Measurements from ENCODE around the gene GPHN.

The GPHN gene

DNA sequence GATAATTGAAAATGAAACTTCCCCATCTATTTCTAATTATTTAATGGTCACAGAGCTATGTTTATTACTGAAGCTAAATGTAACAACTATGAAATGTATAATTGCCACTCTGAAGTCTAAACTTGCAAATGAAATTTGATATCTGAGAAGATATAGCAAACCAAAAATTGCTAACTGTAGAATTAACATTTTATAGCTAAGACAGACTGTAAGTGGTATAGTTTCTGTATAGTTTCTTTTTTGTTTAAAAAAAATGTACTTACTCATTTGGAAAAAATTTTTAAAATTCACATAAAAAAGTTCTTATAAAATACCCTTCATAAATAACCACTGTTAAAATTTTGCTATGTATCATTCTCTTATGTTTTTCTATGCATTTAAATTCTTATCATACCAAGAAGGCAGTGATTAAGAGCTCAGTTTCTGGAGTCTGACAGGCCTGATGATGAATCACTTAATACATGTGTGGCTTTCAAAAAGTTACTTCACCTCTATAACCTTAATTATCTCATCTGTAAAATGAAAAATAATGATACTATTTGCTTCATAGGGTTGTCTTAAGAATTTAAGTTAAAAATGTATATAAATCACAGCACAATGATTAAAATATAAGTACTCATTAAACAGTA lies 466.6 kb downstream of the GPHN start:
- no peak overlapping the region for H3K9ac ChIP-seq (ENCODE audit: low read depth, low read length)
- no peaks in the 10 kb centered on the region for H3K36me3 ChIP-seq (ENCODE audit: insufficient read depth, low read length)
- H3K4me1 ChIP-seq (ENCODE audit: insufficient read depth, low read length), result no peaks in the 10 kb centered on the region
- H3K9me3 ChIP-seq (ENCODE audit: control insufficient read depth, insufficient read depth, low read length), result no peaks in the 10 kb centered on the region

DNA sequence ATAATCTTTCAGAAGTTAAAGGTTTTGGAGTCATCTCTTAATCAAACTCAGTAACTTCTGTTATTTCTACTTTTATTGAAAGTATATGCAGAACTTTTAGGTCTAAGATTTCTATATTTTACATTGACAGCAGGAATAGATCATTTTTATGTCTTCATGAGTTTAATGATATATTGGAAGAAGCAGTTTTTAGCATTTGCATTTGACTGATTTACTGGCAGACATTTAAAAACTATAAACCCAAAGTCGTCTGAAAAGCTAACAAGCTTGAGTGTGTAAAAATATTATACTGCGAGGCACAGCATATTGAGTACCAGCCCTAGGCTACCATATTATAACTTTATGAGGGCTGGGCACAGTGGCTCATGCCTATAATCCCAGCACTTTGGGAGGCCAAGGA lies 467.3 kb downstream of the GPHN start:
- no peaks in the 10 kb centered on the region for H3K36me3 ChIP-seq (ENCODE audit: insufficient read depth, low read length)
- no peak overlapping the region for H3K9ac ChIP-seq (ENCODE audit: low read depth, low read length)
- H3K4me1 ChIP-seq (ENCODE audit: insufficient read depth, low read length), result no peaks in the 10 kb centered on the region
- no peaks in the 10 kb centered on the region for H3K9me3 ChIP-seq (ENCODE audit: control insufficient read depth, insufficient read depth, low read length)

DNA sequence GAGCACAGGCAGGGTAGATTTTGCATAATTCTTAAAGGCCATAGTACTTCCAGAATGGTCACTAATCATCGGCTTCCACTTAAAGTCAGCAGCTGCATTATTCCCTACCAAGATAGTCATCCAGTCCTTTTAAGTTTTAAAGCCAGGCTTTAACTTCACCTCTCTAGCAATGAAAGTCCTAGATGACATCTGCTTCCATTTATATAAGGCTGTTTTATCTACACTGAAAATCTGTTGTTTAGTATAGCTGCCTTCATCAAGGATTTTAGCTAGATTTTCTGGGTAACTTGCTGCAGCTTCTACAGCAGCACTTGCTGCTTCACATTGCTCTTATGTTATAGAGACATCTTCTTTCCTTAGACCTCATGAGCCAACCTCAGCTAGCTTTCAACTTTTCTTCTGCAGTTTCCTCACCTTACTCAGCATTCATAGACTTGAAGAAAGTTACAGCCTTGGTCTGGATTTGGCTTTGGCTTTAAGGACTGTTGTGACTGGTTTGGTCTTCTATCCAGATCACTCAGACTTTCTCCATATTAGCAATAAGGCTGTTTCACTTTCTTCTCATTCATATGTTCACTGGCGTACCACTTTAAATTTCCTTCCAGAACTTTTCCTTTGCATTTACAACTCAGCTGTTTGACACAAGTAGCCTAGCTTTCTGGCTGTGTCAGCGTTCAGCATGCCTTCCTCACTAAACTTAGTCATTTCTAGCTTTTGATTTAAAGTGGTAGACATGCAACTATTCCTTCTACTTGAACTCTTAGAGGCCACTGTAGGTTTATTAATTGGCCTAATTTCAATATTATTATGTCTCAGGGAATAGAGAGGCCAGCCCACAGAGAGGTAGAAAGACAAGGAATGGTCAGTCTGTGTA lies 471.4 kb downstream of the GPHN start:
- H3K4me1 ChIP-seq (ENCODE audit: insufficient read depth, low read length), result no peaks in the 10 kb centered on the region
- no peak overlapping the region for H3K9ac ChIP-seq (ENCODE audit: low read depth, low read length)
- H3K36me3 ChIP-seq (ENCODE audit: insufficient read depth, low read length), result no peaks in the 10 kb centered on the region
- no peaks in the 10 kb centered on the region for H3K9me3 ChIP-seq (ENCODE audit: control insufficient read depth, insufficient read depth, low read length)

DNA sequence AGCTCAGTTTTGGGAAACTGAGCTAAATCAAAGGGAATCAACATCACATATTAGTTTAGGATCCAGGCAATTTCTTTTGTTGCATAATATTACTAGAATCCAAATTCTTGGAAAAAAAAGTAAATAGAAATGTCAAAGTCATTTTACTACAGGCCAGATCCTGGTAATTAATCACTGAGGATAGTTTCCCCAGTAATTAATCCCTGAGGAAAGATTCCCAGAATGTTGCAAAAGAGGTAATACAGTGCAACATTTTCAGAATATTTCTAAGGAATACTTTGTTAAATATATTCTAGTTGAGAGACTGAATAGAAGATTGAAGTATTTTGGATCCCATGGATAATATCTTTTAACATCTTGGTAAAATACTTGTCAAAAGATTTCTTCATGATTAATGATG lies 474.3 kb downstream of the GPHN start:
- no peaks in the 10 kb centered on the region for H3K36me3 ChIP-seq (ENCODE audit: insufficient read depth, low read length)
- no peaks in the 10 kb centered on the region for H3K9me3 ChIP-seq (ENCODE audit: control insufficient read depth, insufficient read depth, low read length)
- H3K9ac ChIP-seq (ENCODE audit: low read depth, low read length), result no peak overlapping the region
- H3K4me1 ChIP-seq (ENCODE audit: insufficient read depth, low read length), result no peaks in the 10 kb centered on the region

GRCh38 chr14:66992776-66993175 lies 484.8 kb downstream of the GPHN start:
- no peaks in the 10 kb centered on the region for H3K9me3 ChIP-seq (ENCODE audit: control insufficient read depth, insufficient read depth, low read length)
- H3K9ac ChIP-seq (ENCODE audit: low read depth, low read length), result no peak overlapping the region
- no peaks in the 10 kb centered on the region for H3K4me1 ChIP-seq (ENCODE audit: insufficient read depth, low read length)
- no peaks in the 10 kb centered on the region for H3K36me3 ChIP-seq (ENCODE audit: insufficient read depth, low read length)

DNA sequence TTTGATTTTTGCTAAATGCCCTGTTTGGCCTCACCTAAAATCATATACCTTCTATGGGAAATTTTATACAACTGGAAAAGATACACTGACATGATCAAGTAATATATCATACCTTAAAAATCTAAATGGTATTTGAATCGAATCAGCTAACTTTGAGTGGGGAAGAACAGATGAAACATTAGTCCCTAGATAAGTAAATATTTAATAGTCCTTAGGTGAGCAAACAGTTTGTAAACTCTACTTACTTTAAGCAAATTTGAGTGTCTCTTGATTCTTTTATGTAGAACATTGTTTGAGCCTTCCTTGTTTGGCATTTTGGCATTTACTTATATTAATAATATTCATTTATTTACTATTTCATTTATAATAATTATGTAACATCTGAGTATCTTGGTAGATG lies 485.6 kb downstream of the GPHN start:
- Histone ChIP-seq H3K9me3 (ENCODE audit: control insufficient read depth, insufficient read depth, low read length) (no peaks in the 10 kb centered on the region), H3K4me1 (ENCODE audit: insufficient read depth, low read length) (no peaks in the 10 kb centered on the region), H3K36me3 (ENCODE audit: insufficient read depth, low read length) (no peaks in the 10 kb centered on the region), H3K9ac (ENCODE audit: low read depth, low read length) (no peak overlapping the region)

GRCh38 chr14:66998013-66998412 lies 490.1 kb downstream of the GPHN start:
- no peak overlapping the region for H3K9ac ChIP-seq (ENCODE audit: low read depth, low read length)
- H3K36me3 ChIP-seq (ENCODE audit: insufficient read depth, low read length), result no peaks in the 10 kb centered on the region
- no peaks in the 10 kb centered on the region for H3K9me3 ChIP-seq (ENCODE audit: control insufficient read depth, insufficient read depth, low read length)
- no peaks in the 10 kb centered on the region for H3K4me1 ChIP-seq (ENCODE audit: insufficient read depth, low read length)

DNA sequence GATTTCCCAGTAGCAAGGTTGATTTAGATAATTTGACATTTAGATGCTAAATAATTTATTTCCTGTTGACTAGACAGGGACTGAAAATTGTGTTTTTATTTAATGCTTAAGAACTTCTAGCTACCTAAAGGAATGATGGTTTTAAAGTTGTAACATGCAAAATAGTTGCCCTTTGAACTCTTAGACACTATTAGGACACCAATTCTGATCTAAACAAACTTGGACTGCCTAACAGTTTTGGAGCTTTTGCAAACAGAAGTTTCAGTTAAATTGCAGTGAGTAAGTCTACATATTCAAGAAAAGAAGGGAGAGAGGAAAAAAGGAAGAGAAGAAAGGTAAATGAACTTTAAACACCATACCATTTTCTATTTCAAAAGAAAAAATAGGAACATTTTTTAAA lies 492.0 kb downstream of the GPHN start:
- no peaks in the 10 kb centered on the region for H3K9me3 ChIP-seq (ENCODE audit: control insufficient read depth, insufficient read depth, low read length)
- H3K9ac ChIP-seq (ENCODE audit: low read depth, low read length), result no peak overlapping the region
- no peaks in the 10 kb centered on the region for H3K4me1 ChIP-seq (ENCODE audit: insufficient read depth, low read length)
- H3K36me3 ChIP-seq (ENCODE audit: insufficient read depth, low read length), result no peaks in the 10 kb centered on the region

DNA sequence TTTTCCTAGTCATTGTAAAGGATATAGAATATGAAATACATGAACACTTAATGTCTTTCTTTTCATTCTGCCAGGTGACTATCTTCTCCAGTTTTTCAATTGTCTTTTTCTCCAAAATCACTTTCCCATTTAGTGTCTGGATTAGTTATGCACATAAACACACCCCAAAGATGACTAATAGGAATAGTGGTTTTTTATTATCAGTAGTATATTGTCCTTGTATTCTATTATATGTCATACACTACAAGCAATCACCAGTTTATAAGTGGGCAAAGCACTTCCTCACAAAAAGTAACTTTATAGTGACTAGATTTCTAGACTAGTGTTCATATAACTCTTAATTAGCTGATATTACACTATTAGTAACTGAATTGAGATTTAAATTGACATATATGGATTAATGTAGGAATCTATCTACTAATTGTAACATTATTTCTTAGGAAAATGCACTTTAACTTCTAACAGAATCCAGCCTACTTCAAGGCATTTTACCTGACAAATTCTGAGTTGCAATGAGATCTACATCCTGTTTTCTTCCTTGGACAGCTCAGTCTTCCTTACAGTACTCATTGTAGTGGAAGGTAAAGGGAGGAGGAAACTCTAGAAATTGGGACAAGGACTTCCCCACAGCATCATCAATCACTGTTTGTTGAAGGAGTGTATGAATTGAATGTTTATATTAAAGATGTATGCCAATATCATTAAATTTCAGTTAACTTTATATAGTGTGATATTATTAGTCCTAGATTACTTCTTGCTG lies 495.2 kb downstream of the GPHN start:
- no peaks in the 10 kb centered on the region for H3K36me3 ChIP-seq (ENCODE audit: insufficient read depth, low read length)
- no peaks in the 10 kb centered on the region for H3K9me3 ChIP-seq (ENCODE audit: control insufficient read depth, insufficient read depth, low read length)
- H3K4me1 ChIP-seq (ENCODE audit: insufficient read depth, low read length), result no peaks in the 10 kb centered on the region
- no peak overlapping the region for H3K9ac ChIP-seq (ENCODE audit: low read depth, low read length)

DNA sequence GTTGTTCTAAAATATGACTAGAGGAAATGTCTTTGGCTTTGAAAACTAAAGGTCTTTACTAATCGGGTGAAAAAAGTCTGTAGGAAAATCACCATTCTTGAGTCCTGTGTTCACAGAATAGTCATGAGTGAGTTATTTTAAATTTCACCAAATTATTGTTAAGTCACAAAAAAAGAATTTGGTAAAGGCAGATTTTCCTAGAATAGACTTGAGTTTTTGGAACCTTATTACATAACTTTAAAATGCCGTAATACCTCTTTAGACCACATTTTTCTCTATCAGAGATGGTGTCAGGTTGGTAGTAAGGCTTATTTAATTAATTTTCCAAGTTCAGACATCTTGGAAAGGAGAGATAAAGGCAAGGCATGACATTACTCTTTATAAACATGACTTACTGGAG lies 496.6 kb downstream of the GPHN start:
- Histone ChIP-seq H3K4me1 (ENCODE audit: insufficient read depth, low read length) (no peaks in the 10 kb centered on the region), H3K36me3 (ENCODE audit: insufficient read depth, low read length) (no peaks in the 10 kb centered on the region), H3K9ac (ENCODE audit: low read depth, low read length) (no peak overlapping the region)

GRCh38 chr14:67010602-67011001 lies 502.7 kb downstream of the GPHN start:
- H3K9ac ChIP-seq (ENCODE audit: low read depth, low read length), result no peak overlapping the region
- H3K4me1 ChIP-seq (ENCODE audit: insufficient read depth, low read length), result no peaks in the 10 kb centered on the region
- no peaks in the 10 kb centered on the region for H3K9me3 ChIP-seq (ENCODE audit: control insufficient read depth, insufficient read depth, low read length)
- H3K36me3 ChIP-seq (ENCODE audit: insufficient read depth, low read length), result no peaks in the 10 kb centered on the region

More for the DNA sequence above, 496.6 kb downstream of the GPHN start:
- no peaks in the 10 kb centered on the region for H3K9me3 ChIP-seq (ENCODE audit: control insufficient read depth, insufficient read depth, low read length)

DNA sequence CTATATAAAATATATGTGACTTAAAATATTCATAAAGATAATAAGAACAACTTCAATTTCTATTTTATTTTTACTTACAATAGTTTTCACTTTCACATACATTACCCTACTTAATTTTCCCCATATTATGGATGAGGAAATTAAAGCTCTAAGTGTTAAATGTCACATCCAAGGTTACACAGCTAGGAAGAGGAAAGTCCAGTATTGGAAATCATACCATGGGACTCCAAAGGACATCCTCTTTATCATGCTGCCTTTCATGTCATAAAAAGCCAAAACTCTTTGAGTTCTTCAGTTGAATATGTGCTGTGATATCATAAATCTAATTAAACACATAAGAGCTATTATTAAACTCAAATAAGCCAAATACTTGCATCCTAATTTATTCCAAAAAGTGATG lies 508.9 kb downstream of the GPHN start:
- H3K9me3 ChIP-seq (ENCODE audit: control insufficient read depth, insufficient read depth, low read length), result no peaks in the 10 kb centered on the region
- no peaks in the 10 kb centered on the region for H3K36me3 ChIP-seq (ENCODE audit: insufficient read depth, low read length)
- H3K9ac ChIP-seq (ENCODE audit: low read depth, low read length), result no peak overlapping the region
- no peaks in the 10 kb centered on the region for H3K4me1 ChIP-seq (ENCODE audit: insufficient read depth, low read length)

DNA sequence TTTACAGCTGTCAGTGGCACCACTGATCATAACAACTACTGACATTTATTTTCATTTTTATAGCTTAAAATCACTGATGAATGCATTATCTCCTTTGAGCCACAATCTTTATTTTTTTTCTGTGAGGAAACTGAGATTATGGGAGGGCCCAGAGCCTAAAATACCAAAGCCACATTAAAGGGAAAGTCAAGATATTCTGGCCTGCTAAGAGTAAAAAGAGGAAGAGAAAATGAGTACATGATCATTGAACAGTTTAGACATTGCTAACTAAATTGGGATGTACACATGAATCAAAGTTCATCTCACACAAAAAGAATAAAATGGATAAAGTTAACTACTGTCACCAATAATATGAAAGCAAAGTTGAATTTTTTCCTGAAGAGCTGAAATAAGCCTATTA lies 510.8 kb downstream of the GPHN start:
- H3K9me3 ChIP-seq (ENCODE audit: control insufficient read depth, insufficient read depth, low read length), result no peaks in the 10 kb centered on the region

DNA sequence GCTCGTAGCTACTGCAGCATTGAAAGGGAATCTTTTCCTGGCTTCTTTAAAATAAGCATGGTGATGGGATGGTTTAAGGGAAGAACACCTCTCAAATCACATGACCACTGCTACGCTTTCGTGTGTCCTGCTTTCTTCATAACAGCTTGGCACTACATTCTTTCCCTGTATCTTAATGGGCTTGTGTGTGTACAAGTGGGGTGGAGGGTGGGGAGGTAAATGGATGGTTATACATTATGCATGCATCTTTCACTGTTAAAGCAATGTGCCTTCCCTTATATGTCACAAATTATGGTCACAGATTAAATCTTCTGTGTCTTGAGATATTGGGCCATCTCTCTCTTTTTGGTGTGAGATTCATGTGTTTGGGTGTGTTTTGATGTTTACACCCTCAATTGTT lies 511.8 kb downstream of the GPHN start:
- no peaks in the 10 kb centered on the region for H3K4me1 ChIP-seq (ENCODE audit: insufficient read depth, low read length)
- H3K36me3 ChIP-seq (ENCODE audit: insufficient read depth, low read length), result no peaks in the 10 kb centered on the region
- H3K9ac ChIP-seq (ENCODE audit: low read depth, low read length), result no peak overlapping the region

More for the DNA sequence above, 510.8 kb downstream of the GPHN start:
- Histone ChIP-seq H3K36me3 (ENCODE audit: insufficient read depth, low read length) (no peaks in the 10 kb centered on the region), H3K4me1 (ENCODE audit: insufficient read depth, low read length) (no peaks in the 10 kb centered on the region), H3K9ac (ENCODE audit: low read depth, low read length) (no peak overlapping the region)

More for the DNA sequence above, 511.8 kb downstream of the GPHN start:
- peaks cover 5% of the 10 kb centered on the region; the same call in 1 of the 2 replicates for H3K9me3 ChIP-seq (ENCODE audit: control insufficient read depth, insufficient read depth, low read length)
